WI38 (cell line): ENCODE data around the gene HSPB7.
"Not testable (repeated sequence)": the region's sequence is repeated elsewhere in the genome, so short reads cannot be mapped to it uniquely, and the experiment has no call there.

Experiments used
- H3K4me3 ChIP-seq: 2 replicates; pipeline ENCODE4 v1.5.1; 2011; ENCODE audit warnings: low read depth, mild to moderate bottlenecking, control low read depth, low read length
- TF ChIP-seq, protein P1 (sequence below): IDR thresholded peaks from 2 replicates; pipeline ENCODE4 v1.5.1; 2012; ENCODE audit warnings: low read depth, mild to moderate bottlenecking, control low read depth, low read length

HSPB7 gene

GRCh38 chr1:15989776-15990175 is 28.1 kb downstream of the HSPB7 start:
- H3K4me3 ChIP-seq: no peak overlapping the region
- TF ChIP-seq, protein P1, sequence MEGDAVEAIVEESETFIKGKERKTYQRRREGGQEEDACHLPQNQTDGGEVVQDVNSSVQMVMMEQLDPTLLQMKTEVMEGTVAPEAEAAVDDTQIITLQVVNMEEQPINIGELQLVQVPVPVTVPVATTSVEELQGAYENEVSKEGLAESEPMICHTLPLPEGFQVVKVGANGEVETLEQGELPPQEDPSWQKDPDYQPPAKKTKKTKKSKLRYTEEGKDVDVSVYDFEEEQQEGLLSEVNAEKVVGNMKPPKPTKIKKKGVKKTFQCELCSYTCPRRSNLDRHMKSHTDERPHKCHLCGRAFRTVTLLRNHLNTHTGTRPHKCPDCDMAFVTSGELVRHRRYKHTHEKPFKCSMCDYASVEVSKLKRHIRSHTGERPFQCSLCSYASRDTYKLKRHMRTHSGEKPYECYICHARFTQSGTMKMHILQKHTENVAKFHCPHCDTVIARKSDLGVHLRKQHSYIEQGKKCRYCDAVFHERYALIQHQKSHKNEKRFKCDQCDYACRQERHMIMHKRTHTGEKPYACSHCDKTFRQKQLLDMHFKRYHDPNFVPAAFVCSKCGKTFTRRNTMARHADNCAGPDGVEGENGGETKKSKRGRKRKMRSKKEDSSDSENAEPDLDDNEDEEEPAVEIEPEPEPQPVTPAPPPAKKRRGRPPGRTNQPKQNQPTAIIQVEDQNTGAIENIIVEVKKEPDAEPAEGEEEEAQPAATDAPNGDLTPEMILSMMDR: no peak

- H3K4me3 ChIP-seq: no peak overlapping the region
- TF ChIP-seq, protein P1: no peak
These were observed 28.7 kb downstream of the HSPB7 start for GRCh38 chr1:15988856-15989736.

- no peak overlapping the region for H3K4me3 ChIP-seq
- TF ChIP-seq, protein P1: no peak
These were observed 32.1 kb downstream of the HSPB7 start for GRCh38 chr1:15985611-15986297.

DNA sequence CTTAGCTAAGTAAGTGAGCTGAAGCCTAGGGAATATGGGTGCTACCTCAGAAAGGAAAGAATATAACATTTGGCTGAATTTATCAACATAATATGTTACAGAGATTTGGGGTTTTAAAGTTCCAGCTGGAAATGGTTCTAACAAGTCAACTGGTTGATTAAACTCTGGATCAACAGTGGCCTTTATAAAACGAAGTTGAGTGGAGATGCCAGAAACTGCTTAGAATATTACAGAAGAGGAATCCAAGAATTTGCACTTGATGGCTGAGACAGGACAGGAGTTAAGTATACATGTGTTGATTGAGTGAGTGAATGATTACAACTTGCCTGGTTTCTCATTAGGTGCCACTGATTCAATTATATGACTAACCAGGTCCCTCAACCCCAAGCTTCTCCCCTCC is 34.6 kb downstream of the HSPB7 start:
- TF ChIP-seq, protein P1: no peak
- no peak overlapping the region for H3K4me3 ChIP-seq

- no peak overlapping the region for H3K4me3 ChIP-seq
- TF ChIP-seq, protein P1: no peak
These were observed 36.2 kb downstream of the HSPB7 start for GRCh38 chr1:15981679-15982078.

DNA sequence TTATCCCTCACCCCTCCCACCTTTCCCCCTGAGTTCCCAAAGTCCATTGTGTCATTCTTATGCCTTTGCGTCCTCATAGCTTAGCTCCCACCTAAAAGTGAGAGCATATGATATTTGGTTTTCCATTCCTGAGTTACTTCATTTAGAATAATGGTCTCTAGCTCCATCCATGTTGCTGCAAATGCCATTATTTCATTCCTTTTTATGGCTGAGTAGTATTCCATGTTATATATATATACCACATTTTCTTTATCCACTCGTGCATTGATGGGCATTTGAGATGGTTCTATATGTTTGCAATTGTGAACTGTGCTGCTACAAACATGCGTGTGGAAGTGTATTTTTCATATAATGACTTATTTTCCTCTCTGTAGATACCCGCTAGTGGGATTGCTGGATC is 39.9 kb downstream of the HSPB7 start:
- H3K4me3 ChIP-seq: not testable (repeated sequence)

GRCh38 chr1:15975805-15976680 is 41.8 kb downstream of the HSPB7 start, which contains the start of gene ZBTB17:
ZBTB17 (minus strand) TSS chr1:15976101; CDS start chr1:15948495, 27,606 bp downstream.
- H3K4me3 ChIP-seq: peak within 1 kb of the TSS; percentile 79
- TF ChIP-seq, protein P1: no peak
